Measurements from ENCODE around the gene TSSC4. TPM values are rescaled to one million over a fixed set of nuclear protein-coding genes. Genes with fewer than 3 reads are reported as not detected.

Gene TSSC4
- total RNA-seq, 3 donors from 2014 or later (not counting 1 experiment from before 2014, with no cell fraction given) = 52.8 to 67.9 (median 59.3) TPM

GRCh38 chr11:2434008-2434407 is 33.5 kb downstream of the TSSC4 start:
- 96% methylated on average over 8 of the region's 8 CpGs for WGBS (ENCODE audit: insufficient coverage)
- DNase-seq (no peak), ATAC-seq (peak in 1 of 3 donors; percentile 25)
- H3K27ac Mint-ChIP-seq = no peak overlapping the region
- Histone ChIP-seq H3K4me3 (ENCODE audit: low read length) (no peak overlapping the region), H3K4me1 (ENCODE audit: control insufficient read depth, insufficient read depth, low read length) (no peaks in the 10 kb centered on the region), H3K9me3 (ENCODE audit: control insufficient read depth, insufficient read depth, low read length) (no peaks in the 10 kb centered on the region), H3K36me3 (ENCODE audit: control insufficient read depth, insufficient read depth, low read length) (no peaks in the 10 kb centered on the region), H3K27ac (ENCODE audit: low read length) (no peak overlapping the region), H3K27me3 (ENCODE audit: control insufficient read depth, insufficient read depth, low read length) (no peaks in the 10 kb centered on the region)
- intact Hi-C loops (cut with micrococcal nuclease) = loop anchor here (5.0 kb wide), 1 partner anchor 33 kb away; no protein-coding TSS in a partner anchor
- no peaks in the 10 kb centered on the region for H3K9me3 Mint-ChIP-seq
- TF ChIP-seq CTCF (IDR thresholded peaks at IDR 0.05) = no peak
- H3K36me3 Mint-ChIP-seq = no peaks in the 10 kb centered on the region
- H3K4me3 Mint-ChIP-seq = no peak overlapping the region
- H3K4me1 Mint-ChIP-seq = peaks cover 0 to 5% of the 10 kb centered on the region in 2 donors
- peaks cover 4 to 5% of the 10 kb centered on the region in 2 donors for H3K27me3 Mint-ChIP-seq (ENCODE audit: low read depth in 2 of 2)

- Histone ChIP-seq H3K4me3 (ENCODE audit: low read length) (no peak overlapping the region), H3K9me3 (ENCODE audit: control insufficient read depth, insufficient read depth, low read length) (no peaks in the 10 kb centered on the region), H3K27me3 (ENCODE audit: control insufficient read depth, insufficient read depth, low read length) (no peaks in the 10 kb centered on the region), H3K4me1 (ENCODE audit: control insufficient read depth, insufficient read depth, low read length) (no peaks in the 10 kb centered on the region), H3K27ac (ENCODE audit: low read length) (no peak overlapping the region), H3K36me3 (ENCODE audit: control insufficient read depth, insufficient read depth, low read length) (no peaks in the 10 kb centered on the region)
- intact Hi-C loops (cut with micrococcal nuclease) = loop anchor here (5.0 kb wide), 1 partner anchor 33 kb away; no protein-coding TSS in a partner anchor
- H3K27ac Mint-ChIP-seq = no peak overlapping the region
- DNase-seq = no peak
- no peak for TF ChIP-seq CTCF (IDR thresholded peaks at IDR 0.05)
- peaks cover 0 to 5% of the 10 kb centered on the region in 2 donors for H3K4me1 Mint-ChIP-seq
- no peaks in the 10 kb centered on the region for H3K9me3 Mint-ChIP-seq
- peak in 1 of 3 donors; percentile 35 for ATAC-seq
- no peak overlapping the region for H3K4me3 Mint-ChIP-seq
- WGBS (ENCODE audit: insufficient coverage) = 91% methylated on average over 11 of the region's 11 CpGs
- H3K36me3 Mint-ChIP-seq = no peaks in the 10 kb centered on the region
- peaks cover 4 to 11% of the 10 kb centered on the region in 2 donors for H3K27me3 Mint-ChIP-seq (ENCODE audit: low read depth in 2 of 2)
These were observed 34.1 kb downstream of the TSSC4 start for GRCh38 chr11:2434506-2435255.

- Mint-ChIP-seq H3K27ac (no peak overlapping the region), H3K36me3 (no peaks in the 10 kb centered on the region), H3K4me1 (peaks cover 0 to 5% of the 10 kb centered on the region in 2 donors), H3K4me3 (no peak overlapping the region), H3K9me3 (no peaks in the 10 kb centered on the region), H3K27me3 (ENCODE audit: low read depth in 2 of 2) (peaks cover 6 to 16% of the 10 kb centered on the region in 2 donors)
- Histone ChIP-seq H3K9me3 (ENCODE audit: control insufficient read depth, insufficient read depth, low read length) (no peaks in the 10 kb centered on the region), H3K36me3 (ENCODE audit: control insufficient read depth, insufficient read depth, low read length) (no peaks in the 10 kb centered on the region), H3K27ac (ENCODE audit: low read length) (no peak overlapping the region), H3K4me3 (ENCODE audit: low read length) (no peak overlapping the region), H3K27me3 (ENCODE audit: control insufficient read depth, insufficient read depth, low read length) (no peaks in the 10 kb centered on the region), H3K4me1 (ENCODE audit: control insufficient read depth, insufficient read depth, low read length) (no peaks in the 10 kb centered on the region)
- DNase-seq (no peak), ATAC-seq (no peak)
- intact Hi-C loops (cut with micrococcal nuclease) = no loop called here
- no peak for TF ChIP-seq CTCF (IDR thresholded peaks at IDR 0.05)
- 87% methylated on average over 12 of the region's 12 CpGs for WGBS (ENCODE audit: insufficient coverage)
These were observed 34.9 kb downstream of the TSSC4 start for GRCh38 chr11:2435288-2436012.

Data from natural killer cell (primary cell).